BE2C (cell line): ENCODE data around the gene REELD1. TPM values are rescaled to one million over a fixed set of nuclear protein-coding genes. Genes with fewer than 3 reads are reported as not detected.
A peak's percentile ranks its signal among the peaks of the same experiment; 100 is the strongest.

Source experiments
- DNase-seq: peaks from one replicate; pipeline ENCODE4 v3.0.0-alpha.2; 2020
- H3K27me3 ChIP-seq: fragments of 250-450 bp; sonication (Bioruptor Pico); 2 replicates; pipeline ENCODE4 v1.5.1; 2020; ENCODE audit warnings: mild to moderate bottlenecking
- H3K36me3 ChIP-seq: fragments of 250-450 bp; sonication (Bioruptor Pico); 2 replicates; pipeline ENCODE4 v1.5.1; 2020; ENCODE audit warnings: mild to moderate bottlenecking
- H3K4me1 ChIP-seq: fragments of 250-450 bp; sonication (Bioruptor Pico); 2 replicates; pipeline ENCODE4 v1.5.1; 2020
- H3K4me3 ChIP-seq: 2 replicates; pipeline ENCODE4 v1.5.1; 2011; ENCODE audit warnings: low read depth, low read length
- H3K9me3 ChIP-seq: fragments of 250-450 bp; sonication (Bioruptor Pico); 2 replicates; pipeline ENCODE4 v1.5.1; 2020
- polyA plus RNA-seq: library from polyadenylated mRNA; unstranded; fragments of >200 nt; gene quantifications from one replicate; pipeline ENCODE4 v1.2.1, GENCODE V29; 2012; ENCODE audit warnings: low read depth, missing spikeins; ENCODE audit not compliant: insufficient read length, insufficient read depth
- TF ChIP-seq, protein P1 (sequence below): IDR thresholded peaks from 2 replicates; pipeline ENCODE4 v1.5.1; 2012; ENCODE audit warnings: mild to moderate bottlenecking, low read depth, low read length

REELD1 gene
- 0.80 TPM for polyA plus RNA-seq

DNA sequence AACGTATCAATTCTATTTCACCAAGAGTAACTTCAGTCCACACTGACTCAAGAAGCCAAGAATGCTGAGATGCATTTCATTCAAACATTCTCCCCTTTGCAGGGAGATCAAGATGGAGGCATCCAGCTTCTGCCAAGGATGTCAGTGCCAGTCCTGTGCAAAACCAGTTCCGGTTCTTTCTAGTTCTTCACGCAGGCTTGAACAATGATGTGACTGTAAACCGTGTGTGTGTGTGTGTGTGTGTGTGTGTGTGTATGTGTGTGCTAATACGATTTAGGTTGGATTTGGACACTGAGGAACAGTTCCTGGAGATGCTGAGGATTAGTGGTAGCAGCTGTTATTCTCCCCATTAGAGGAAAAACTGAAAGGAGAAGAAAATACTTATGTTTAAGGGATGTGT lies at the start of gene REELD1:
Gene REELD1 (plus strand): TSS at position 301 of the 400 bp plus-strand sequence. CDS start 2,415 bp downstream, outside the sequence.
- Histone ChIP-seq H3K36me3 (no peaks in the 10 kb centered on the region), H3K27me3 (no peaks in the 10 kb centered on the region), H3K9me3 (no peaks in the 10 kb centered on the region), H3K4me1 (no peaks in the 10 kb centered on the region), H3K4me3 (no peak within 1 kb of the TSS)
- TF ChIP-seq, protein P1, sequence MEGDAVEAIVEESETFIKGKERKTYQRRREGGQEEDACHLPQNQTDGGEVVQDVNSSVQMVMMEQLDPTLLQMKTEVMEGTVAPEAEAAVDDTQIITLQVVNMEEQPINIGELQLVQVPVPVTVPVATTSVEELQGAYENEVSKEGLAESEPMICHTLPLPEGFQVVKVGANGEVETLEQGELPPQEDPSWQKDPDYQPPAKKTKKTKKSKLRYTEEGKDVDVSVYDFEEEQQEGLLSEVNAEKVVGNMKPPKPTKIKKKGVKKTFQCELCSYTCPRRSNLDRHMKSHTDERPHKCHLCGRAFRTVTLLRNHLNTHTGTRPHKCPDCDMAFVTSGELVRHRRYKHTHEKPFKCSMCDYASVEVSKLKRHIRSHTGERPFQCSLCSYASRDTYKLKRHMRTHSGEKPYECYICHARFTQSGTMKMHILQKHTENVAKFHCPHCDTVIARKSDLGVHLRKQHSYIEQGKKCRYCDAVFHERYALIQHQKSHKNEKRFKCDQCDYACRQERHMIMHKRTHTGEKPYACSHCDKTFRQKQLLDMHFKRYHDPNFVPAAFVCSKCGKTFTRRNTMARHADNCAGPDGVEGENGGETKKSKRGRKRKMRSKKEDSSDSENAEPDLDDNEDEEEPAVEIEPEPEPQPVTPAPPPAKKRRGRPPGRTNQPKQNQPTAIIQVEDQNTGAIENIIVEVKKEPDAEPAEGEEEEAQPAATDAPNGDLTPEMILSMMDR, result no peak
- no peak for DNase-seq

DNA sequence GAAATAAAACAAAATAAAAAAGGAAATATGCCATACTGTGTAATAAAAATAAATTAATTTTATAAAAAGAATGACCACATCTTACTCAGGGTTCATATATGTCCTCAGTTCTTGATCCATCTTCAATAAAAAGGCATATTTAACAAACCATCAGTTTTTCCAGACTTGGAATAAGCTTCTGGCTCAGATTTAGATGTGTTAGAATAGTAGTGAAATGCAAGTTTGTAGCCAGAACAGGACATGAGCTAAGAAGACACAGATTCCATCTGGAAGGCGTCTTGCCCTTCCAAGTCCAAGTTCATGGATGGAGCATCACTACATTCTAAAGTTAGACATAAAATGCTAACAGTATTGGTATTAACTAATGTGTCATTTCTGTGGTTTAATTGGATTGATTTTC lies 49.1 kb upstream of the REELD1 start:
- no peak for DNase-seq
- TF ChIP-seq, protein P1, result no peak

DNA sequence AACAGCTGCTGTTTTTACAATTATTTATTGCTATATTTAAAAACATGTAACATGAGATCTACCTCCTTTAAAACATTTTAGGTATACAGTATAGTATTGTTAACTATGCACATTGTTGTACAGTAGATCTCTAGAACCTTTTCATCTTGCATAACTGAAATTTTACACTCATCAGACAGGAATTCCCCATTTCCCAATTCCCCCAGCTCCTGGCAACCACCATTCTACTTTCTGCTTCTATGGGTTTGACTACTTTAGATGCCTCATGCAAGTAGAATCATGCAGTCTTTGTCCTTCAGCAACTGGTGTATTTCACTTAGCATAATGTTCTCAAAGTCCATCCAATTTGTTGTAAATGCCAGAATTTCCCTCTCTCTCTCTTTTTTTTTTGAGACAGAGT lies 48.5 kb upstream of the REELD1 start:
- H3K4me1 ChIP-seq, result no peaks in the 10 kb centered on the region
- TF ChIP-seq, protein P1, result no peak
- no peaks in the 10 kb centered on the region for H3K27me3 ChIP-seq
- no peak overlapping the region for H3K4me3 ChIP-seq
- no peaks in the 10 kb centered on the region for H3K9me3 ChIP-seq
- DNase-seq, result no peak
- H3K36me3 ChIP-seq, result no peaks in the 10 kb centered on the region

More for the DNA sequence above, 49.1 kb upstream of the REELD1 start:
- no peak overlapping the region for H3K4me3 ChIP-seq
- no peaks in the 10 kb centered on the region for H3K9me3 ChIP-seq
- no peaks in the 10 kb centered on the region for H3K36me3 ChIP-seq
- no peaks in the 10 kb centered on the region for H3K27me3 ChIP-seq
- H3K4me1 ChIP-seq, result no peaks in the 10 kb centered on the region

DNA sequence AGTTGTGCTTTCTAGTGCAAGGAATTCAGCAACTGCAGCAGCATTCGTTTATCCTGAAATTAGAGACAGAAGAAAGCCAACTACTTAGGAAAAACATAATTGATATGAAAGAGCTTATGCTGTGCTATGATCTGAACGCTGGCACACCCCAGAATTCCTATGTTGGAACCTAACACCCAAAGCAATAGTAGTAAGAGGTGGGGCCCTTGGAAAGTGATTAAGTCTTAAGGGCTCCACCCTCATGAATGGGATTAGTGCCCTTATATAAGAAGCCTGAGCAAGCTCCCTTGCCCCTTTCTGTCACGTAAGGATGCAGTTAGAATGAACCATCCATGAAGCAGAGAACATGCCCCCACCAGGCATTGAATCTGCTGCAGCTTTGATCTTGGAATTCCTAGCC lies 44.2 kb upstream of the REELD1 start:
- no peaks in the 10 kb centered on the region for H3K4me1 ChIP-seq

DNA sequence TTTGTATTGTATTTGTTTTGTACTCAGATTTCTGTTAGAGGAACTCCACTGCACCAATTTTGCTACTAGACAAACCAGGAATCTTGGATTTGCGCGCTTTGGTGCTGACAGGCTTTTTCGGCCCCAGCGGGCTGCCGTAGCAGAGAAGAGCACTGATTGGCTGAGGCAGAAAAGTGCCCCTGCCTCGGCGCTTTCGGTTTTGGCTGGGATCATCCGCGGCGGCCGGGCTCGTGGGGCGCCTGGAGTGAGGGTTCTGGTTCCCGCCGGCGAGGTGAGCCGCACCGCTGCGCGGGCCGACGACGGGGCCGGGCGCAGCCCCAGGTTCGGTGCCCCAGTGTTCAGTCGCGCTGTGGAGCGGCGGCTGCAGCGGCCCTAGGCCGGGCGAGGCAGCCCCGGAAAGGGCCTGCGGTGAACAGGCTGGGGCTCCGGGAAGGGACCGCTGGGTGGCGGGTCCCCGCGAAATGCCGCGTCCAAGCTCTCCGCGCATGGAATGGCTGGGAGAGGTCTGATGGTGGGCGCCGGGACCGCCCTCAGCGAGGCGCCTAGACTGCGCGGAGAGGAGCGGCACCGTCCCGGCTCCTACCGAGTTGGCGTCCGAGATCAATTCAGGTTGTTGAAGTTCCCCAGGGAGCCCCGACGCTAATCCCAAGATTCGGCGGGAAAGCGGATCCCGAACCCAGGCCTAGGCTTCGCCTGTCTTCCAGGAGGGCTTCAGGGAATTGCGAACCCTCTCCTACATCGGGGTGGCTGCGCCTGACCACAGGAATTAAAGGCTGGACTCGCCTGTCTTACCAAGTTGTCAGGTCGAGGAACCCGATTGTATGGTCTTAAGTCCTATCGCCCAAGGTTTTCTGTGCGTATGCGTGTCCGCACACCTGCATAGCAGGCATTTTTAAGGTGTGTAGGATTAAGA lies 38.5 kb upstream of the REELD1 start, which contains the start of gene LSM6:
Gene LSM6 (plus strand): TSS at position 178 of the 913 bp plus-strand sequence. CDS start 7,204 bp downstream, outside the sequence.
- Histone ChIP-seq H3K27me3 (no peaks in the 10 kb centered on the region), H3K4me3 (peak within 1 kb of the TSS; percentile 82), H3K9me3 (no peaks in the 10 kb centered on the region), H3K4me1 (no peaks in the 10 kb centered on the region), H3K36me3 (no peaks in the 10 kb centered on the region)
- TF ChIP-seq, protein P1, result no peak
- peak; percentile 86 for DNase-seq

More for the DNA sequence above, 44.2 kb upstream of the REELD1 start:
- Histone ChIP-seq H3K36me3 (no peaks in the 10 kb centered on the region), H3K9me3 (no peaks in the 10 kb centered on the region), H3K27me3 (no peaks in the 10 kb centered on the region), H3K4me3 (no peak overlapping the region)
- TF ChIP-seq, protein P1, result no peak
- DNase-seq, result no peak

DNA sequence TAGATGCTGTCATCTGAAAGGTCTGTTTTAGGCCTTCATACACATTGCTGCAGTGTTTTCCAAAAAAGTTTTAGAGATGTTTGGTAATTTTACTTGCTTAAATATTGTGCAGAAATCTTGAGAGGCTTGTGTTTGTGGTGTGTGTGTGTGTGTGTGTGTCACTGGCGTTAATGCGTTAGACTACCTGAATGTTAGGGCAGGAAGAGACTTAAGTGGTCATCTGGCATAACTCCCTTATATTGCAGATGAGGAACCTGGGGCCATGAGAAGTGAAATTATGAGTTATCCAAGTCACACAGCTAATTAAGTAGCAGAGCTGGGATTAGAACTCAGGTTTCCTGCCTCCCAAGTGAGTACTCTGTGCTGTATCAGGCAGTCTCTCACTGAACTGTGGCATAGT lies 37.4 kb upstream of the REELD1 start:
- H3K9me3 ChIP-seq, result no peaks in the 10 kb centered on the region
- H3K27me3 ChIP-seq, result no peaks in the 10 kb centered on the region
- TF ChIP-seq, protein P1, result no peak
- H3K4me1 ChIP-seq, result no peaks in the 10 kb centered on the region
- DNase-seq, result no peak
- peak overlapping the region; percentile 82 for H3K4me3 ChIP-seq
- no peaks in the 10 kb centered on the region for H3K36me3 ChIP-seq
